HL-60 (cell line): ENCODE results near the gene APOBEC3F.

ENCODE experiments used
- DNase-seq, 2 experiments: peaks; one replicate each; pipeline ENCODE4 v3.0.0-alpha.2; 2010 to 2020; ENCODE audit warnings: low read depth in 1 of 2, low spot score in 1 of 2
- H3K27ac ChIP-seq: fragments of 250-450 bp; sonication (Bioruptor Pico); replicated peaks from 2 replicates; pipeline ENCODE4 v1.5.1; 2020; ENCODE audit warnings: mild to moderate bottlenecking, moderate library complexity
- H3K27me3 ChIP-seq: fragments of 250-450 bp; sonication (Bioruptor Pico); 2 replicates; pipeline ENCODE4 v1.5.1; 2021; ENCODE audit warnings: mild to moderate bottlenecking, moderate library complexity; ENCODE audit not compliant: insufficient read depth, poor library complexity, severe bottlenecking
- H3K4me3 ChIP-seq: replicated peaks from 2 replicates; pipeline ENCODE4 v1.5.1; 2011; ENCODE audit warnings: mild to moderate bottlenecking, control low read depth, low read length; ENCODE audit not compliant: insufficient read depth
- GABPA ChIP-seq: IDR thresholded peaks from 2 replicates; pipeline ENCODE4 v1.6.1; 2012; ENCODE audit warnings: low read depth
- POLR2AphosphoS5 ChIP-seq: IDR thresholded peaks from 2 replicates; pipeline ENCODE4 v1.6.1; 2012; ENCODE audit warnings: low read depth
- REST ChIP-seq: IDR thresholded peaks from 2 replicates; pipeline ENCODE4 v1.6.1; 2012; ENCODE audit warnings: low read depth; ENCODE audit not compliant: insufficient replicate concordance
- SPI1 ChIP-seq: IDR thresholded peaks from 2 replicates; pipeline ENCODE4 v1.6.1; 2012; ENCODE audit warnings: low read depth, mild to moderate bottlenecking, borderline replicate concordance
- TF ChIP-seq, protein P1 (sequence below): IDR thresholded peaks from one replicate; pipeline ENCODE4 v1.5.1; 2011; ENCODE audit warnings: low read length, control low read depth, inconsistent platforms; ENCODE audit not compliant: insufficient read depth

The APOBEC3F gene

GRCh38 chr22:39088685-39089032 lies 48.0 kb downstream of the APOBEC3F start:
- DNase-seq, result no peak
- H3K27ac ChIP-seq, result no peak overlapping the region
- peaks cover 5% of the 10 kb centered on the region for H3K27me3 ChIP-seq
- TF ChIP-seq POLR2AphosphoS5 (no peak), GABPA (no peak), SPI1 (no peak), REST (no peak)
- TF ChIP-seq, protein P1, sequence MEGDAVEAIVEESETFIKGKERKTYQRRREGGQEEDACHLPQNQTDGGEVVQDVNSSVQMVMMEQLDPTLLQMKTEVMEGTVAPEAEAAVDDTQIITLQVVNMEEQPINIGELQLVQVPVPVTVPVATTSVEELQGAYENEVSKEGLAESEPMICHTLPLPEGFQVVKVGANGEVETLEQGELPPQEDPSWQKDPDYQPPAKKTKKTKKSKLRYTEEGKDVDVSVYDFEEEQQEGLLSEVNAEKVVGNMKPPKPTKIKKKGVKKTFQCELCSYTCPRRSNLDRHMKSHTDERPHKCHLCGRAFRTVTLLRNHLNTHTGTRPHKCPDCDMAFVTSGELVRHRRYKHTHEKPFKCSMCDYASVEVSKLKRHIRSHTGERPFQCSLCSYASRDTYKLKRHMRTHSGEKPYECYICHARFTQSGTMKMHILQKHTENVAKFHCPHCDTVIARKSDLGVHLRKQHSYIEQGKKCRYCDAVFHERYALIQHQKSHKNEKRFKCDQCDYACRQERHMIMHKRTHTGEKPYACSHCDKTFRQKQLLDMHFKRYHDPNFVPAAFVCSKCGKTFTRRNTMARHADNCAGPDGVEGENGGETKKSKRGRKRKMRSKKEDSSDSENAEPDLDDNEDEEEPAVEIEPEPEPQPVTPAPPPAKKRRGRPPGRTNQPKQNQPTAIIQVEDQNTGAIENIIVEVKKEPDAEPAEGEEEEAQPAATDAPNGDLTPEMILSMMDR, result no peak
- no peak overlapping the region for H3K4me3 ChIP-seq

GRCh38 chr22:39089928-39090327 lies 49.3 kb downstream of the APOBEC3F start:
- peaks cover 5% of the 10 kb centered on the region for H3K27me3 ChIP-seq
- TF ChIP-seq POLR2AphosphoS5 (no peak), GABPA (no peak), REST (no peak), SPI1 (no peak)
- TF ChIP-seq, protein P1, result no peak
- no peak overlapping the region for H3K27ac ChIP-seq
- H3K4me3 ChIP-seq, result no peak overlapping the region
- no peak for DNase-seq

GRCh38 chr22:39090426-39091064 lies 49.9 kb downstream of the APOBEC3F start:
- no peak overlapping the region for H3K27ac ChIP-seq

More at GRCh38 chr22:39090426-39091064, 49.9 kb downstream of the APOBEC3F start:
- H3K4me3 ChIP-seq, result no peak overlapping the region
- TF ChIP-seq POLR2AphosphoS5 (no peak), GABPA (no peak), REST (no peak), SPI1 (no peak)
- TF ChIP-seq, protein P1, result no peak
- H3K27me3 ChIP-seq, result peaks cover 7% of the 10 kb centered on the region
- DNase-seq, result no peak
